Measurements from ENCODE around the gene OR1I1. TPM values are rescaled to one million over a fixed set of nuclear protein-coding genes. Genes with fewer than 3 reads are reported as not detected.

The OR1I1 gene
- polyA plus RNA-seq, 1 donor from 2014 or later = not detected

DNA sequence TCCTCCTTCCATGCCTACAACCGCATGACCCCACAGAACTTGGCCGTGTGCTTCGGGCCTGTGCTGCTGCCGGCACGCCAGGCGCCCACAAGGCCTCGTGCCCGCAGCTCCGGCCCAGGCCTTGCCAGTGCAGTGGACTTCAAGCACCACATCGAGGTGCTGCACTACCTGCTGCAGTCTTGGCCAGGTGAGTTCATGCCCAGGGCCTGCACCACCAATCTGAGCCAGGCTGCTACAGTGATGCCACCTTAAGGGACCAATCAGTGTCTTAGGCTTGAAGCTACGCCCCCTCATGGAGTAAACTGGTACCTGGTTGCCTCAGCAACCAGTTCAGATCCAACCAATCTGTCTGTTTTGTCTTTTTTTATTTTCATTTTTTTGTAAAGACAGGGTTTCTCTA lies 30.4 kb downstream of the OR1I1 start:
- Histone ChIP-seq H3K4me3 (ENCODE audit: low read length) (no peak overlapping the region), H3K36me3 (ENCODE audit: insufficient read depth, low read length) (no peaks in the 10 kb centered on the region), H3K27me3 (ENCODE audit: insufficient read depth, low read depth, low read length) (peaks cover 7% of the 10 kb centered on the region), H3K79me2 (replicated peaks; ENCODE audit: insufficient read depth, low read length) (no peaks in the 10 kb centered on the region), H4K20me1 (ENCODE audit: insufficient read depth) (no peaks in the 10 kb centered on the region), H3K9me2 (ENCODE audit: insufficient read depth, low read length) (no peaks in the 10 kb centered on the region), H3K4me2 (ENCODE audit: low read length) (no peak overlapping the region), H3K9ac (ENCODE audit: low read length) (no peak overlapping the region), H3K9me3 (ENCODE audit: low read length) (no peaks in the 10 kb centered on the region), H3K27ac (ENCODE audit: low read length) (no peak overlapping the region), H3F3A (ENCODE audit: insufficient read depth, low read length, poor library complexity, severe bottlenecking) (no peaks in the 10 kb centered on the region), H2AFZ (ENCODE audit: low read depth, low read length) (no peak overlapping the region)
- TF ChIP-seq, protein P1, sequence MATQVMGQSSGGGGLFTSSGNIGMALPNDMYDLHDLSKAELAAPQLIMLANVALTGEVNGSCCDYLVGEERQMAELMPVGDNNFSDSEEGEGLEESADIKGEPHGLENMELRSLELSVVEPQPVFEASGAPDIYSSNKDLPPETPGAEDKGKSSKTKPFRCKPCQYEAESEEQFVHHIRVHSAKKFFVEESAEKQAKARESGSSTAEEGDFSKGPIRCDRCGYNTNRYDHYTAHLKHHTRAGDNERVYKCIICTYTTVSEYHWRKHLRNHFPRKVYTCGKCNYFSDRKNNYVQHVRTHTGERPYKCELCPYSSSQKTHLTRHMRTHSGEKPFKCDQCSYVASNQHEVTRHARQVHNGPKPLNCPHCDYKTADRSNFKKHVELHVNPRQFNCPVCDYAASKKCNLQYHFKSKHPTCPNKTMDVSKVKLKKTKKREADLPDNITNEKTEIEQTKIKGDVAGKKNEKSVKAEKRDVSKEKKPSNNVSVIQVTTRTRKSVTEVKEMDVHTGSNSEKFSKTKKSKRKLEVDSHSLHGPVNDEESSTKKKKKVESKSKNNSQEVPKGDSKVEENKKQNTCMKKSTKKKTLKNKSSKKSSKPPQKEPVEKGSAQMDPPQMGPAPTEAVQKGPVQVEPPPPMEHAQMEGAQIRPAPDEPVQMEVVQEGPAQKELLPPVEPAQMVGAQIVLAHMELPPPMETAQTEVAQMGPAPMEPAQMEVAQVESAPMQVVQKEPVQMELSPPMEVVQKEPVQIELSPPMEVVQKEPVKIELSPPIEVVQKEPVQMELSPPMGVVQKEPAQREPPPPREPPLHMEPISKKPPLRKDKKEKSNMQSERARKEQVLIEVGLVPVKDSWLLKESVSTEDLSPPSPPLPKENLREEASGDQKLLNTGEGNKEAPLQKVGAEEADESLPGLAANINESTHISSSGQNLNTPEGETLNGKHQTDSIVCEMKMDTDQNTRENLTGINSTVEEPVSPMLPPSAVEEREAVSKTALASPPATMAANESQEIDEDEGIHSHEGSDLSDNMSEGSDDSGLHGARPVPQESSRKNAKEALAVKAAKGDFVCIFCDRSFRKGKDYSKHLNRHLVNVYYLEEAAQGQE (IDR thresholded peaks at IDR 0.05; ENCODE audit: borderline replicate concordance) = no peak
- TF ChIP-seq, protein P2, sequence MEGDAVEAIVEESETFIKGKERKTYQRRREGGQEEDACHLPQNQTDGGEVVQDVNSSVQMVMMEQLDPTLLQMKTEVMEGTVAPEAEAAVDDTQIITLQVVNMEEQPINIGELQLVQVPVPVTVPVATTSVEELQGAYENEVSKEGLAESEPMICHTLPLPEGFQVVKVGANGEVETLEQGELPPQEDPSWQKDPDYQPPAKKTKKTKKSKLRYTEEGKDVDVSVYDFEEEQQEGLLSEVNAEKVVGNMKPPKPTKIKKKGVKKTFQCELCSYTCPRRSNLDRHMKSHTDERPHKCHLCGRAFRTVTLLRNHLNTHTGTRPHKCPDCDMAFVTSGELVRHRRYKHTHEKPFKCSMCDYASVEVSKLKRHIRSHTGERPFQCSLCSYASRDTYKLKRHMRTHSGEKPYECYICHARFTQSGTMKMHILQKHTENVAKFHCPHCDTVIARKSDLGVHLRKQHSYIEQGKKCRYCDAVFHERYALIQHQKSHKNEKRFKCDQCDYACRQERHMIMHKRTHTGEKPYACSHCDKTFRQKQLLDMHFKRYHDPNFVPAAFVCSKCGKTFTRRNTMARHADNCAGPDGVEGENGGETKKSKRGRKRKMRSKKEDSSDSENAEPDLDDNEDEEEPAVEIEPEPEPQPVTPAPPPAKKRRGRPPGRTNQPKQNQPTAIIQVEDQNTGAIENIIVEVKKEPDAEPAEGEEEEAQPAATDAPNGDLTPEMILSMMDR (IDR thresholded peaks at IDR 0.05; ENCODE audit: poor library complexity, severe bottlenecking) = no peak
- TF ChIP-seq TAF1 (IDR thresholded peaks at IDR 0.05; ENCODE audit: low read depth) (no peak), MXI1 (conservative IDR thresholded peaks at IDR 0.05; ENCODE audit: poor library complexity, severe bottlenecking) (no peak), SMC3 (conservative IDR thresholded peaks at IDR 0.05; ENCODE audit: poor library complexity) (no peak), RAD21 (conservative IDR thresholded peaks at IDR 0.05) (no peak), EP300 (conservative IDR thresholded peaks at IDR 0.05; ENCODE audit: poor library complexity, severe bottlenecking) (no peak), EZH2 (IDR thresholded peaks at IDR 0.05; ENCODE audit: borderline replicate concordance, insufficient read depth, low read length, poor library complexity, severe bottlenecking) (no peak), POLR2AphosphoS5 (IDR thresholded peaks at IDR 0.05) (no peak)

DNA sequence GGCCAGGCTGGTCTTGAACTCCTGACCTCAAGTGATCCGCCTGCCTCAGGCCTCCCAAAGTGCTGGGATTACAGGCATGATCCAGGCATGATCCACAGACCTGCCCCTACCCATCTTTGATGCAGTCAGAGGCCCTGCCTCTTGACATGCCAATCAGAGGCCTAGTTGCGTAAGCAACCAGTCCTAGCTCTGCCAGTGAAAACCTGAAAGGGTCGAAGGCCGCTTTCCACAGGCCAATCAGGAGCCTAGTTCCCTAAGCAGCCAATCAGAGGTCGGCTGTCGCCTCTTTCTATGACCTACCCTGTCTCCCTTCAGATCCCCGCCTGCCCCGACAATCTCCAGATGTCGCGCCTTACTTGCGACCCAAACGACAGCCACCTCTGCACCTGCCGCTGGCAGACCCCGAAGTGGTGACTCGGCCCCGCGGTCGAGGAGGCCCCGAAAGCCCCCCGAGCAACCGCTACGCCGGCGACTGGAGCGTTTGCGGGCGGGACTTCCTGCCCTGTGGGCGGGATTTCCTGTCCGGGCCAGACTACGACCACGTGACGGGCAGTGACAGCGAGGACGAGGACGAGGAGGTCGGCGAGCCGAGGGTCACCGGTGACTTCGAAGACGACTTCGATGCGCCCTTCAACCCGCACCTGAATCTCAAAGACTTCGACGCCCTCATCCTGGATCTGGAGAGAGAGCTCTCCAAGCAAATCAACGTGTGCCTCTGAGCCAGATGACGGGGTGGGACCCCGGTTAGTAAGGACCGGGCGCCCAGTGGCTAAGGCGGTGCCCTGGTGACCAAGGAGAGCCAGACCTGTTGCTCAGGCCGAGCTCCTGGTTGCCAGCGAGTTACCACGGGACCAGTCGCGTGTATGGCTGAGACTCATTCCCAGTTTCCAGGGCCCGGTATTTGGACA lies 31.5 kb downstream of the OR1I1 start:
- H3K4me3 ChIP-seq (ENCODE audit: low read length) = no peak overlapping the region
- H3K4me2 ChIP-seq (ENCODE audit: low read length) = no peak overlapping the region
- H3K27ac ChIP-seq (ENCODE audit: low read length) = no peak overlapping the region
- no peaks in the 10 kb centered on the region for H3K27me3 ChIP-seq (ENCODE audit: insufficient read depth, low read depth, low read length)
- no peaks in the 10 kb centered on the region for H3F3A ChIP-seq (ENCODE audit: insufficient read depth, low read length, poor library complexity, severe bottlenecking)
- H3K9me3 ChIP-seq (ENCODE audit: low read length) = no peaks in the 10 kb centered on the region
- H4K20me1 ChIP-seq (ENCODE audit: insufficient read depth) = no peaks in the 10 kb centered on the region
- H3K9me2 ChIP-seq (ENCODE audit: insufficient read depth, low read length) = no peaks in the 10 kb centered on the region
- H3K9ac ChIP-seq (ENCODE audit: low read length) = no peak overlapping the region
- no peak overlapping the region for H2AFZ ChIP-seq (ENCODE audit: low read depth, low read length)
- TF ChIP-seq MXI1 (conservative IDR thresholded peaks at IDR 0.05; ENCODE audit: poor library complexity, severe bottlenecking) = no peak
- no peak for TF ChIP-seq EP300 (conservative IDR thresholded peaks at IDR 0.05; ENCODE audit: poor library complexity, severe bottlenecking)
- TF ChIP-seq, protein P2 (IDR thresholded peaks at IDR 0.05; ENCODE audit: poor library complexity, severe bottlenecking) = no peak
- no peak for TF ChIP-seq POLR2AphosphoS5 (IDR thresholded peaks at IDR 0.05)
- TF ChIP-seq, protein P1 (IDR thresholded peaks at IDR 0.05; ENCODE audit: borderline replicate concordance) = no peak
- no peak for TF ChIP-seq SMC3 (conservative IDR thresholded peaks at IDR 0.05; ENCODE audit: poor library complexity)
- no peak for TF ChIP-seq EZH2 (IDR thresholded peaks at IDR 0.05; ENCODE audit: borderline replicate concordance, insufficient read depth, low read length, poor library complexity, severe bottlenecking)
- no peak for TF ChIP-seq RAD21 (conservative IDR thresholded peaks at IDR 0.05)
- no peak for TF ChIP-seq TAF1 (IDR thresholded peaks at IDR 0.05; ENCODE audit: low read depth)
- H3K36me3 ChIP-seq (ENCODE audit: insufficient read depth, low read length) = no peaks in the 10 kb centered on the region
- H3K79me2 ChIP-seq (replicated peaks; ENCODE audit: insufficient read depth, low read length) = no peaks in the 10 kb centered on the region
